HG03460 (cell line): ENCODE data around the gene SVIL.

Source experiments
- ATAC-seq: cut with Tn5 transposase; IDR thresholded peaks from one replicate; pipeline ENCODE4 v1.9.1; 2021; ENCODE audit not compliant: unreplicated experiment

SVIL gene, protein sequence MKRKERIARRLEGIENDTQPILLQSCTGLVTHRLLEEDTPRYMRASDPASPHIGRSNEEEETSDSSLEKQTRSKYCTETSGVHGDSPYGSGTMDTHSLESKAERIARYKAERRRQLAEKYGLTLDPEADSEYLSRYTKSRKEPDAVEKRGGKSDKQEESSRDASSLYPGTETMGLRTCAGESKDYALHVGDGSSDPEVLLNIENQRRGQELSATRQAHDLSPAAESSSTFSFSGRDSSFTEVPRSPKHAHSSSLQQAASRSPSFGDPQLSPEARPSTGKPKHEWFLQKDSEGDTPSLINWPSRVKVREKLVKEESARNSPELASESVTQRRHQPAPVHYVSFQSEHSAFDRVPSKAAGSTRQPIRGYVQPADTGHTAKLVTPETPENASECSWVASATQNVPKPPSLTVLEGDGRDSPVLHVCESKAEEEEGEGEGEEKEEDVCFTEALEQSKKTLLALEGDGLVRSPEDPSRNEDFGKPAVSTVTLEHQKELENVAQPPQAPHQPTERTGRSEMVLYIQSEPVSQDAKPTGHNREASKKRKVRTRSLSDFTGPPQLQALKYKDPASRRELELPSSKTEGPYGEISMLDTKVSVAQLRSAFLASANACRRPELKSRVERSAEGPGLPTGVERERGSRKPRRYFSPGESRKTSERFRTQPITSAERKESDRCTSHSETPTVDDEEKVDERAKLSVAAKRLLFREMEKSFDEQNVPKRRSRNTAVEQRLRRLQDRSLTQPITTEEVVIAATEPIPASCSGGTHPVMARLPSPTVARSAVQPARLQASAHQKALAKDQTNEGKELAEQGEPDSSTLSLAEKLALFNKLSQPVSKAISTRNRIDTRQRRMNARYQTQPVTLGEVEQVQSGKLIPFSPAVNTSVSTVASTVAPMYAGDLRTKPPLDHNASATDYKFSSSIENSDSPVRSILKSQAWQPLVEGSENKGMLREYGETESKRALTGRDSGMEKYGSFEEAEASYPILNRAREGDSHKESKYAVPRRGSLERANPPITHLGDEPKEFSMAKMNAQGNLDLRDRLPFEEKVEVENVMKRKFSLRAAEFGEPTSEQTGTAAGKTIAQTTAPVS (N-terminal part only)

DNA sequence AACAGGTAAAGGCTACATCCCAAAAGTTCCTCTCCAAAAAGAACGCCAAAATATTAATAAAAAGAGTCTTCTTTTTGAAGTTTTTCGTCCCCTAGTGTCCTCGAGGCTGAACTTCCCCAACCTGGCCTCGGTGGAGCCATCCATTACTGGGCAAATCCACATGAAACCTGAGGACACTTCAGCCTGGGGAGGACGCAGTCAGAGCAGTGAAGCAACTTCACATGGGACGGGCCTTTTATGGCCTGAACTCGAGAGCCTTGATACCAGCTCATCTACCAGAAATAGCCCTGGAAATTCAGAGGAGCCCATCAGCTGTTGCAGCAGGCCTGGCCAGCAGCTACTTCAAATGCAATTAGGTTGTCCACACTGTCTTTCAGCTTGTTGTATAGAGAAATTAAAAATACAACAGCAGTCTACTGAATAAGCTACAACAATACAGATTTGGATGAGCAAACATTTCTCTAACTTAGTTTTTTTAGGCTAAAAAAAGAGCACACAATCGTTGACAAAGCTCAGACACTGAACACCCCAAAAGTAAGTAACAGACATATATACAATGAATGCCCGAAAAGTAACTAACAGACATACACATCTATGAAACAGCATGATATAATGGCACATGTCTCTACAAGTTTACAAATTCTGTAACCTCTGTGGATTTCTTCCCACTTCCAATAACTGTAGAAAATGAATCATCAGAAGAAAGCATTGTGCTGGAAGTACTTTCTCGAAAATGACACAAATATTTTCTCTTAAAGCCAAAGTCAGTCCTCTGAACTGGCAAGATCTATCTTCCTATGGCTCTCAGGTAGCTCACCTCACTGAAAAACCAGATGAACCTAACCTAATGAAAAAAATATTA is at the start of gene SVIL:
Gene SVIL (minus strand): TSS at position 208 of the 862 bp plus-strand sequence. CDS start 79,913 bp downstream, outside the sequence.
- peak; percentile 16 for ATAC-seq

DNA sequence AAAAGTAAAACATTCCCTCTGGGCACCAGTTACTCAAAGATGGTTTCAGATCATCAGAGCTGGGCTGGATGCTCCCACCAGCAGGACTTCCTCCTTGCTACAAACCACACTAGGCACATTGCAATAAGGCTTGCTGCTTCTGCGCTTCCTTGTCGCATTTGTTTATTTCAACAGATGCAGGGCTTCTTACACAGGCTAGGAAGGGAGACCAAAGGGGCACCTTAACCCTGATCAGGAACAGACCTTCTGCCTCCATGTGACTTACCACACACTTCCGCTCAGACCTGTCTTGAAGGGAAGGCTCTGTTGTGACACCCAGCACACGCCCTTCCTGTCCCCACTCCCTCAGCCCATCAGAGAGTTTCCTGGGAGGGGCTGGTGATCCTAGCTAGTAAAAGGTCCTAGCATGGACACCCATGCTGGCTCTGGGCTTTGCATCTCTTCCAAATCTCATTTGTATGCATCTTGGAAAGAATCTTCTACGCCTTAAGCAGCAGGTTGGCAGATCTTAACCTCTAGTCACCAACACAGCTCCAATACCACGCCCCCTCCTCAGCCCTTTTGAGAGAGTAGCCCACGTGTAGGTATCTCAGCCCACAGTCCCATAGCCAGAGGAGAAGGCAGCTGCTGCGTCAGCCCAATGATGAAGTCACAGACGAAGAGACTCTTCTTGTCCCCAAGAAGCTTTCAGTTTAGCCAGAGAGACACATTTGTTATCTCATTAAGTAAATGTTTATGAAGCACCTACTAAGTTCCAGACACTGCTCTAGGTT is 47.1 kb upstream of the SVIL start:
- no peak for ATAC-seq

DNA sequence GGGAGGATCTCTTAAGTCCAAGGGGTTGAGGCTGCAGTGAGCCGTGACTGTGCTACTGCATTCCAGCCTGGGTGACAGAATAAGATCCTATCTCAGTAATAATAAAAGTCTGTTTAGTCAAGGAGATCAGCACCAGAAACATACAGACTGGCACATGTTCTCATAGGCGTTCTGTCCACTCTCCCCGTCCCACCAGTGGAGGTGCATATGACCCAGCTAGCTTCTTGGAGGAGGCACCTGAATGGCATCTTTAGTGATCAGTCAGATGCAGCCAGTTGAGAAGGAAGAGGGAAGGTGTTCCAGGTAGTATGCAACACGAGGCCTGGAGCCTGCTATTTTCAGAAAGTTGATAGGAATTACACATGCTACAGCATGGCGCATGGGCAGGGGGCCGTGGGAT is 45.3 kb upstream of the SVIL start:
- ATAC-seq: no peak

DNA sequence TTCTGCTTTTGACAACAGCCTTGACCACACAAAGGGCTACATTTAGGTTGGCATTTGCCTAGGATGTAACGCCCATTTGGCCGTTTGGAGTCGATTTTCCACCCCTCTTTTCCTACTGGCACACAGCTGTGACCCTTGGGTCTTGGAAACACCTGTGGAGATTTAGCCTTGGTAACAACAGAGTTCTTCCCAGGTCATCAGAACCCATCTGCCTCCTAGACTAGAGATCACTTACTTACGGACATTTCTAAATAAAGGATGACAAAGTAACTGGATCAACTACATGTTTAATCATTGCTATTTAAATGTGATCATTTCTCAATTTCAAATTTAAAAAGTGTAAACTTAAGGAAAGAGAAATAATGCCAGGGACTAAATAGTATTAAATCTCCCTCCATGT is 42.0 kb upstream of the SVIL start:
- ATAC-seq: no peak

DNA sequence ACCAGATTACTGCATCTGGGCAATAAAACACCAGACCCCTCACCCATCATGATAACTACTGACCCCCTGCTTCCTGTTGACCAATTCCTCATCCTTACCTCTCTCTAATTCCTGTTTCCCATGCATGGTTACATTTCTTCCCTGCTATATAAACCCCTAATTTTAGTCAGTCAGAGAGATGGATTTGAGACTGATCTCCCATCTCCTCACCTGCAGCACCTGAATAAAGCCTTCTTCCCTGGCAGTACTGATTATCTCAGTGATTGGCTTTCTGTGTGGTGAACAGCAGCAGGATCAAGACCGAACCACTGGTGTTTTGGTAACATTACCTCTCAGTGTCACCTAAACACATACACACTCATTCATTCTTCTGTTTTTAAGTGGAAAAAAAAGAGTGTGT is 41.2 kb upstream of the SVIL start:
- ATAC-seq: no peak

DNA sequence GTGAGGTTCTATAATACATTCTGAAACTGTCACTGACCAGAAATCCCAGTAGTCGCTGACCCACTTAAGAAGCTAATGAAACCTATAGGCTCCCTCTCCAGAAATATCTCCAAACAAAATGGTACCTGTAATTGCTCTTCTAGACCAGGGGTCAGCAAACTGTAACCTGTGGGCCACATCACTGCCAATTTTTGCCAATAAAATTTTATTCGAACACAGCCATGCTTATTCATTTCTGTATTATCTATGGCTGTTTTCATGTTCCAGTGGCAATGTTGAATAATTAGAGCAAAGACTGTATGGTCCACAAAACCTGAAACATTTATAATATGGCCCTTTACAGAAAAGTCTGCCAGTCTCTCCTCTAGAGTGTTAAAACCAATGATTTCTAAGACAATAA is 37.2 kb upstream of the SVIL start:
- no peak for ATAC-seq

DNA sequence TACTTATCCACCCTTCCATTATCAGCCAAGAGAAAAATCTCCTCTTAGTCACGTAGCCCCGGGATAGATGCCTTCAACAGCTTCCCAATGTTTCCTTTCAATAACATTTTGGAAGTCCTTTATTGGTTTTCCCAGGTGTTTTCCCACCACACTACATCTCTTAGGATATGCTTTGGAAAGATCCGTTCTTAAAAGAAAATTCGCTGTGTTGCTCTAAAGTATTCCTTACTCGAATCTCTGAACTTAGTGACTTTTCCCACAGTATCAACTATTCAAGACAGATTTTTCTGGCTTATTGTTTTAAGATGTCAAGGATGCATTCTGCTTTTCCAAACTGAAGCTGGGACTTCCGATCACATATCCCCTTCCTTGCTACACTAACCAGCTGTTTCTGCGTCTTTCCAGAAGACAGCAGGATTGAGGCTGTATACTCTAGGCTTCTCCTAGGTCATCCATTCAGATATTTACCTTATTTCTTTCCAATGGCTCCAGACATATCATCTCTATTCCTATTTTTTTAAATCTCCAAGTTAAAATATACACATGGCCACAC is 36.5 kb upstream of the SVIL start:
- no peak for ATAC-seq

DNA sequence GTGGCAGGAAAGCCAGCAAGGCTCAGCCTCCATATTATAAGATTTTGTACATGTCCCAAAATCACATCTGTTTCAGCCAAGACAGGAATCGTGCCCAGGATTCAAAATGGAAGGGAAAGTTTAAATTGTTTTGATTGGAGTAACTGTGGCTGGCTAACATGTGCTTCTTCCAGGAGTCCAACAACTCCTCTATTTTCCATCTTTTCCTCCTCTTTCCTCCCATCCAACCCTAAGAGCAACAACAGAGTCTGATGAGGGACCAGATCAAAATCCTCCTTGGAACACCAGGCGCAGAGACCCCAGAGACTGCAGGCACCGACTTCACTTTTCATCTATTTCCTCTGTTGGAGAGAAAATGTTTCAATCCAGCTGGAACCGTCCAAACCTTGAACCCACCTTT is 36.0 kb upstream of the SVIL start:
- ATAC-seq: no peak

DNA sequence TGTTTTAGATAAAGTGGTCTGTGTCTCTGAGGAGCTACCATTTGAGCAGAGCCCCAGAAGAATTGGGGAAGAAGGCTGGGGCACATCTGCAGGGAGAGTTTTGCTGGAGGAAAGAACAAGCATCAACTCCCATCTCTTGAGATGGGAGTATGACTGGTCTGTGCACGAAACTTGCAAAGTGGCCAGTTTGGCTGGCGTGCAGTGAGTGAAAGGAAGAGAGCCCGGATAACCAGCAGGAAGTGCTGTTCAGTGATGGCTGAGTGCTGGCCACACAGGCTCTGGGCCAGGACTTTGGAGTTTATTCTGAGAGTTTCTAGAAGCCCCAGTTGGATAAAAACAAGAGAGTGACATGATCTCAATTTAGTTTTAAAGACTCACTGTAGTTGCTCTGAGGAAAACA is 34.4 kb upstream of the SVIL start:
- no peak for ATAC-seq

DNA sequence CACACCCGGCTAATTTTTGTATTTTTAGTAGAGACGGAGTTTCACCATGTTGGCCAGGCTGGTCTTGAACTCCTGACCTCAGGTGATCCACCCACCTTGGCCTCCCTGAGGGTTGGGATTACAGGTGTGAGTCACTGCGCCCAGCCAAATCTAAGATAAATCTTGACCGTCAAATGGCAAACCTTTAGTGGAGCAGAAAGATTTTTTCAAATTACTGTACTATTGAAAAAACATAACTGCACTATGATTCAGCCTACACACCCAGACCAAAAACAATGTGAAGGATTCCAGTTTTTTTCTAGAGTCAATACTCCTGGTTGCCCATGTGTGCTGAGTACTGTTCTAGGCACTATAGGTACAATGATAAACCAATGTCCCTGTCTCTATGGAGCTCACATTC is 33.9 kb upstream of the SVIL start:
- no peak for ATAC-seq

DNA sequence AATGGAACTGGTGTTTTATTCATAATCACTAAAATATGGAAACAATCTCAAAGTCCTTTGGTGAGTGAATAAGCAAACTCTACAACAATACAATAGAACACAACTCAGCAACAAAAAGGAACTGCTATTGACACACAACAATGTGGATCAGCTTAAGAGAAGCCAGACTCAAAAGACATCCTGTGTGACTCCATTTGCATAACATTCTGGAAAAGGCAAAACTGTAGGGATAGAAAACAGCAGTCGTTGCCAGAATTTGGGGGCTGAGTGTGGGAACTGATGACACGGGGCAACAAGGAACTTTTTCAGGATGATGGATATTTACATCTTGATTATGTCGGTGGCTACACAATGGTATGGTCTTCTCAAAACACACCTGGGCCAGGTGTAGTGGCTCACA is 32.4 kb upstream of the SVIL start:
- ATAC-seq: no peak

DNA sequence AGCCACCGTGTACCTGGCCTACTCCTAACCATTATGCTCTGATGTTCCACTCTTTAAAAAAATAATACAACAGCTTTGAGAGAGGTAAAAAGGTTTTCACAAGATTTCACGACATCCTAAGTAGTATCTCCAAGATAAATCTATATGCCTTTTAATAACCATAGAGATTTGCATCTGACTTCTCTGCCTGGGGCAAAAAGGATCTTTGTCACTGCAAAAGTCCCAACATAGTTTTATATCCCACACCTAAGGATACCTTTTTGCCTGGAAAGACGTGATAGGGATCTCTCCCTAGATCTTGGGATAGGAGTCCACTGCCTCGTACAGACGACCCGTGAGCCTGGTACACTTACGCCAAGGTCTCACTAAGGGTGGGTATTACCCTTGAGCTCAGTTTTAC is 31.4 kb upstream of the SVIL start:
- ATAC-seq: no peak

DNA sequence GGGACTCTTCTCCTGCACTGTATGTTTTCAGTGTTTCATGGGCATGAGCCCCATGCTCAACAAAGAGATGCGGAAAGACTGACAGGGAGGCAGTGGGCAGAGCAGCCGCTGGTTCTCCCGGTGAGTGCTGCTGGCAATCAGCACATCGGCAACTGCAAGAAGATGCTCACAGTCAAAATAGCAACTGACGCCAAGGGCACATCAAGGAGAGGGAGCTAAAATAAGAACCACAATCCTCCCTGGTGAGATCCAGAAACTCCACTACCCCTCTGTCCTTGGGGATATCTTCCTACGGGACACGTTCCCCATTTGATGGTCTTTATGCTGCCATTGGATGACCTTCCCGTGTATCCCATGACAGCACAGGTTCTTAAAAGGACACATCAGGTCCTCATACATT is 28.9 kb upstream of the SVIL start:
- ATAC-seq: no peak

DNA sequence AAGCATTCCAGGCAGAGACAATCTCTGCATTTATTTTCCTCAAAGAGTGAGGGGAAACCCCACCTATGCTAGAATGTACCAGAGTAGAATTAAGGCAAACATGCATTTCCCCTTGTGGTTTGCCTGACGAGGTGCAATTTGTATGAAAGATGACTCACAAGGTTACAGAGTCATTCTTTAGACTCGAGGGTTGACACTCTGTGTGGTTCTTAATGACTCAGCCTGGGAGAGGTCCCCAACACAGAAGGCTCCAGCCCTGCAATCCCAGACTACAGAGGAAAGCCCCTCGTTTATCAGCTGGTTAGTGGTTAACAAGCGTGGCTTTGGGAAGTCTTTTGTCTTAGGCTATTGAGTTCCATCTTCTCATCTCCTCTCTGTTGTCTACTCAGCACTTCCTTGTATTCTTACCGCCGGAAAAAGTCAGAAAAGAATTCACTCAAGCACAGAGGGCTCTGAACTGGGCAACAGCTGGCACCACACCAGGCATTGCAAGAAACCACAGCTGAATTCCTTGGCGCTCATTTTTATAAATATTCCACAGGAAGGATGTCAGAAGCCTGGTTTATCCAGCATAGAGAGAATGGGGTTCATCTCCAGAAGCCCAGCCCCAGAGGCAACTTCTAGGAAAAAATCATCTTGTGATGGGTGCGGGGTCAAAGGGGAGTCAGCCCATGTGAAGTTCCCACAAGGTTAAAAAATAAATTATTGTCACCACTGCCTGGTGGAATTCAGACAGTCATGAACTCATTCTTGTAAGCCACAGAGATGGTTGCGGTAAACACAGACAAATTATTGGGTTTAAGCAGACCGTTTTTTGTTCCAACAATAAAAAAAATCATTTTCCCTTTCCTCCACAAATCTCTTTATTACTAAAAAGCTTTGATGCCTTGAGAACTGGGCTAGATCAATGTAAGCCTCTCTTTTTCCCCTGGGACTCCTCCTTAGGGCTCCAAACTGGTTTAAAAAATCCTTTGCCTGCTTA is 24.5 kb upstream of the SVIL start:
- ATAC-seq: peak; percentile 96

DNA sequence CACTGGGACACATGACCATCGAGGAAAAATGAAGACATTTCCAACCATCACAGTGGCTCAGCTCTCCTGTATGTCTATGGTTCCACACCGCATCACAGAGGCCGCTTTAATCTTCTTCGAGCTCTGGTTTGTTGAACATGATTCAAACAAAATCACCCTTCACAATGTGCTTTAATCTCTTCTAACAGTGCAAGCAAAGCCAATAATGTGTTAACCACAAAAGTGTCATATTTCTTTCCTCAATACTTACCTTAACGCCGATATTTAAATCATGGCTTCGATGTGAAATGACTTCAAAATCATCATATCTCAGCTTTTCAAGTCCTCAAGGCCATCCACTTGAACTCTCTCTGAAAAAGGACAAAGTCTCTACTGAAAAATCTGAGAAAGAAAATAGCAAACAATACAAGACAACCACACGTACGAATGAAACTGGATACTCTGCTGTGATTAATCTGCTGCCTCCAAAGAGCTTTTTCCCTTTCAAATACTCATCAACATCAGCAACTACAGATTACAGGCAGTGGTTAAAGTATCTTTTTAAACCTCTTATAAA is 23.0 kb upstream of the SVIL start:
- ATAC-seq: no peak

DNA sequence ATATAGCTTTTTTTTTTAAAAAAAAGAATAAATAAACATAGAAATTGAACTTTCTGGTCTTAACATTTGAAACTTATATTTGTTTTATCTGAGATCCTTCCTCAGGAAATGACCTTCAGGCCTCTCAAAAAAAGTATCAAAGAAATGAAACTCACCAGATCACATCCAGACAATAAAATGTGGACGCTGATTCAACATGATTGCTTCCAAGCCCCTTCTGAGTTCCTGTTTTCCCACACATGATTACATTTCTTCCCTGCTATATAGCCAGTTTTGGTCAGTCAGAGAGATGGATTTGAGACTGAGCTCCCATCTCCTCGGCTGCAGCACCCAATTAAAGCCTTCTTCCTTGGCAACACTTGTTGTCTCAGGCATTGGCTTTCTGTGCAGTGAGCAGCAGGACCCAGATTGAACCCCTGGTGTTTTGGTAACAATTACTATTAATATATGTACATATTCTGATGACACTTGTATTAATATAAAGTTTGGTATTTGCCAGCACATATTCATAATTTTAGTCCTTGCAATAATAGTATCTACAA is 21.8 kb upstream of the SVIL start:
- ATAC-seq: no peak

DNA sequence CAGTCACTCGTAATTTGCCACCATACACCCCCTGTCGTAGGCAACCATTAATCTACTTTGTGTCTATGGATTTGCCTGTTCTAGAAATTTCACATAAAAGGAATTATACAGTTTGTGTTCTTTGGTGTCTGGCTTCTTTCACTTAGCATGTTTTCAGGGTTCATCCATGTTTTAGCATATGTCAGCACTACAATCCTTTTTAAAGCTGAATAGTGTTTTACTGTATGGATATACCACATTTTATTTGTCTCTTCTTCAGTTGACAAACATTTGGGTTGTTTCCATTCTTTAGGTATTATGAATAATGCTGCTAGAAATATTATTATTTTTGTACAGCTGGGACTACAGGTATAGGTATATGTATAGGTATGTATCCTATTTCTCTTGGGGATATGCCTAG is 17.4 kb upstream of the SVIL start:
- no peak for ATAC-seq

DNA sequence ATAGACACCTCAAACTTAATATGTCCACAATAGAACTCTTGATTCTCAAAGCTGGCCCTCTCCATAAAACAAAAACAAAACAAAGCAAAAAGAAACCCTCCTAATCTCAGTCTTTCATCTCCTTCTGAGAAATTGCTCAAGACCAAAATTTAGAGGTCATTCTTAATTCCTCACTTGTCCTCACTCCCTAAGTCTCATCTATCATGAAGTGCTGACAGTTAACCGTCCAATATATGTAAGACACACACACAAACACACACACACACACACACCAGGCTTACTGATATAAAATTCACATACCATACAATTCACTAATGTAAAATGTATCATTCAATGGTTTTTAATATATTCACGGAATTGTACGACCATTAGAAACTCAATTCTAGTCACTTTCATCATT is 17.0 kb upstream of the SVIL start:
- ATAC-seq: no peak
